GM21786 (cell line): ENCODE data around the gene TMEM45B.
"Not testable (repeated sequence)": the region's sequence is repeated elsewhere in the genome, so short reads cannot be mapped to it uniquely, and the experiment has no call there.

ENCODE experiments used
- ATAC-seq: cut with Tn5 transposase; IDR thresholded peaks from one replicate; pipeline ENCODE4 v1.9.1; 2021; ENCODE audit not compliant: unreplicated experiment

TMEM45B gene

DNA sequence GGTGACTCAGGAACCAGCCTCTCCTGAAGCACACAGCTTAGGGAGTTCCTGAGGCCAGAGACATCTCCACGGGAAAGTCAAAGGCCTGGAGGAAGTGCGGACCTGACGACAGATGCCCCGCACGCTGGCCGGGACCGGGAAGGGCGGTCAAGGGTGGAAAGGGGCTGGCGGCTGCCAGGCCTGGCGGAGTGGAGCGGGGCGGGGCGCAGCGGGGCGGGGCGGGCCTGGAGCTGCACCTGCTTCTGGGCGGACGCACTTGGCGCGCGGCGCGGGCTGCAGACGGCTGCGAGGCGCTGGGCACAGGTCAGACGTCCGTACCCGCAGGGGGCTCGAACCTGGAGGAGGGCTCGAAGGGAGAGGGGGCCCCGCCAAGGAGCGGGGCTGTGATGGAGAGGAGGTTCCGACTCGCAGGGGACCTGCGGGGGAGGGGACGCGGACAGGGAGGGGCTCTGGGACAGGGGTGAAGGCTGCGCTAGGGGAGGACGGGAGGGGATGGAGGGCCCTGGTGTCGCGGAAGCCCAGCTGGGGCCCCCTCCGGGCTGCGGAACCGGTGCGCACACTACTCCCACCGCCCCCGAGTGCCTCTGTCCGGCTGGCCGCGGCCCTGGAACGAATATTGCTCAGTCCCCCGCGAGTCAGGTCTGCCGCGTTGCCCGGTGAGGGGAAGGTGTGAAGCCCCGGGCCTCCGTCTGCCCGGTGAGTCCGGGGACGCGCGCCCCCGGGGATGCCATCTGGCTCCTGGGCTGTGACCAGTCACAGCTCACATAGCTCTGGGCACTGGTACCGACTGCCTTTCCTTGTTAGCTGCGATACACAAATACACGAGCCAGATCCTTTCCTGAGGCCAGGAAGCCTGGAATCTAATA is at the start of gene TMEM45B:
TMEM45B (plus strand) TSS at position 253 of the 866 bp plus-strand sequence. CDS start 36,635 bp downstream, outside the sequence.
- no peak for ATAC-seq

DNA sequence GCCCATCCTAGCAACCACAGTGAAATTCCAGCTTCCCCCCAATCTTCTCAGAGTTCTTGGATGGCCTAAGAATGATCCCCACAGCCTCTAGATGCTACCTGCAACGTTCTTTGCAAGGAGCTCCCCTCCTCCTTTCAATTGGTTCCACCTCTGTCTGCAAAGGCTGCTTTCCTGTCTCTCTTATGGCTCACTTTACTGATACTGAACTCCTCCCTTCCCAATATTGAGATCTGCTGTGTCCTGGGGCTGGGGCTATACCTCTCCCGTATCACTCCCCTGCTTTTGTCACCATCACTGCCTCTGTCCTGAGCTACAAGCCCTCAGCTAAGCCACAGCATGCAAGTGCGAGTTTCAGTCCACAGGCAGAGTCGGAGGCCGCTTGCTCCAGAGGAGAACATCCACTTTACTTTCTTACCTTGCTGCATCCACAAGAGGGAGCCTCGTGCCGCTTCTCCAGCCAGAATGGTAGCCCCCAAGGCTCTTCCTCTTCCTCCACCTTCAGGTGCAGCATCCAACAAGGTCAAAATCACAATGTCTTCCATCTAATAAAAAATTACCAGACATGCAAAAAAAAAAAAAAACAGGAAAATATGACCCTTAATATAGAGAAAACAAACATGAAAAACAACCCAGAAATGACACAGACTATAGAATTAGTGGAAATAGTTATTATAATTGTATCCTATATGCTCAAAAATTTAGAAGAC is 48.6 kb upstream of the TMEM45B start:
- no peak for ATAC-seq

- ATAC-seq: no peak
Measured at GRCh38 chr11:129767827-129768226, 47.8 kb upstream of the TMEM45B start.

GRCh38 chr11:129768356-129768755 is 47.3 kb upstream of the TMEM45B start:
- ATAC-seq: no peak

- no peak for ATAC-seq
Measured at GRCh38 chr11:129769059-129769458, 46.6 kb upstream of the TMEM45B start.

DNA sequence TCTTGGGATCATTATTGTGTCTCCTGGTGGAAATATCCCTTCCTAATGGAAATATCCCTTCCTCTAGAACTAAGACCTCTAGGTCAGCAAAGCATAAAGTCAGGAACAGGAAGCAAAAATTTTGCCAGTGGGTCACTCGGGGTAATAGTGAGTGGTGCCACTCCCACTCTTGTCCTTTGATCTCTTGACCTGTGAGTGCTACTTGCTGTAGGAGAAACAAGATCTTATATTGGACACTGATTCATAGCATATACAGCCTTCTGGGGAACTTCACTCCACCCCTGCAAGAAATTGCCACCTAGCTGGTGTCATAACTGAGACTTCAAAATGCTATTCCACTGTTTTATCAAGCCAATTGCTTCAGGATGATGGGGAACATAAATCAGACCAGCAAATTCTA is 44.7 kb upstream of the TMEM45B start:
- no peak for ATAC-seq

- ATAC-seq: not testable (repeated sequence)
Measured at GRCh38 chr11:129771456-129771855, 44.2 kb upstream of the TMEM45B start.

DNA sequence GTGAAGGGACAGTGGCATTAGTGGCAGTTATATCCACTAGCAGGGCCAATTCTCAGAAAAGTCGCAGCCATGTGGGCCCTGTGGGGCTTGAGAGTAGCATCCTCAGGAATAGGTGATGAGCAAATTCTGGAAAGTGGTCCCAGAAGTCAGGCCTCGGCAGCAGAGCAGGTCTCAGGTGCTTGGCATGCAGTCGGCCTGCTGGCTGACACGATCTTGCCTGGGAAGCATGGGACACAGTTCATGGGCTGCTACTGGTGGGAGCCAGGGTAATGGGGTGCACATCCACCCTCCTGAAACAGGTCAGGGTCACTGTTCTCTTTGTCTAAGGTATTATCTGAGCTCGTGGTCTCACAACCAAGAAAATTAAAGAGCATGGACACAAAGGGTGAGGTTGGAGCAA is 36.8 kb upstream of the TMEM45B start:
- no peak for ATAC-seq

- ATAC-seq: no peak
Measured at GRCh38 chr11:129779342-129779741, 36.3 kb upstream of the TMEM45B start.

GRCh38 chr11:129785383-129786111 is 30.1 kb upstream of the TMEM45B start:
- ATAC-seq: no peak

DNA sequence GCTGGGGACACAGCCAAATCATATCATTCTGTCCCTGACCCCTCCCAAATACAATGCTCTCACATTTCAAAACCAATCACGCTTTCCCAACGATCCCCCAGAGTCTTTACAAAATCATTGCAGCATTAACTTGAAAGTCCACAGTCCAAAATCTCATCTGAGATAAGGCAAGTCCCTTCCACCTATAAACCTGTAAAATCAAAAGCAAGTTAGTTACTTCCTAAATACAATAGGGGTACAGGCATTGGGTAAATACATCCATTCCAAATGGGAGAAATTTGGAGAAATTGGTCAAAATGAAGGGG is 29.6 kb upstream of the TMEM45B start:
- not testable (repeated sequence) for ATAC-seq

- ATAC-seq: no peak
Measured at GRCh38 chr11:129787532-129788155, 28.0 kb upstream of the TMEM45B start.

DNA sequence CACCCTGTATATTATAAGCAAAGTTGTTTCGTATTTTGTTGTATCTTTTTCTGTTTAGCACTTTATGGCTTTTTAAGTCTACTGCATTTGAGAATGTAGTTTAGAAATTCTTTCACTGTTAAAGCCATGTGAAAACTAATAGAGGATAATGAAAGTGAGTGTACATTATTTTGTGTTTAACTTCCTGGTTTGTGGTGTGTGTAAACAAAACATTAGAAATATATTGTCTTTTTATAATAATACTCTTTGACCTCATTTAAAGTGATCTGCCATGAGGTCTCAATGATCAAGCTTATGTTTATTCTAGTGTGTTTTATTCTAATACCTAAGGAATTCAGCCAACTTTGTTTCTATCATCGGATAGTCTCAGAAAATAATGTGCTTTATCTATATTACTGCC is 27.4 kb upstream of the TMEM45B start:
- ATAC-seq: no peak

- no peak for ATAC-seq
Measured at GRCh38 chr11:129790106-129790505, 25.5 kb upstream of the TMEM45B start.

- ATAC-seq: no peak
Measured at GRCh38 chr11:129791515-129791914, 24.1 kb upstream of the TMEM45B start.

DNA sequence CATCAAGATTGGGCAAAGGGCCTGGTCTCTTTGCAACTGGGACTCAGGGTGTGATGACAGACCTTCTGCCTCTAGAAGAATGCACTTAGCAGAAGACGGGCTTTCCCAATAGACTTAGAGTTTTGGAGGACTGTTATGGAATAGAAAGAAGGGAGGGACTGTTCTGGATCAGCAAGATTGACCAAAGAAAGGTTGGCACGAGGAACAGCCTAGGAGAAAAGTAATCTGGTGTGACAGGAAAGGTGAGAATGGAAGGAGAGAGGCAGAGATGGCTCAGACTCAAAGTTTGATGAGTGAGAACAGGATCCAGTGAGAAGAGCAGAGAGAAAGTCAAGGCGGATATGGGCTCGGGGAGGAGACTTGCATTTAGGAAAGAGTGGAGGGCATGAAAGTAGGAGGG is 23.0 kb upstream of the TMEM45B start:
- ATAC-seq: no peak

DNA sequence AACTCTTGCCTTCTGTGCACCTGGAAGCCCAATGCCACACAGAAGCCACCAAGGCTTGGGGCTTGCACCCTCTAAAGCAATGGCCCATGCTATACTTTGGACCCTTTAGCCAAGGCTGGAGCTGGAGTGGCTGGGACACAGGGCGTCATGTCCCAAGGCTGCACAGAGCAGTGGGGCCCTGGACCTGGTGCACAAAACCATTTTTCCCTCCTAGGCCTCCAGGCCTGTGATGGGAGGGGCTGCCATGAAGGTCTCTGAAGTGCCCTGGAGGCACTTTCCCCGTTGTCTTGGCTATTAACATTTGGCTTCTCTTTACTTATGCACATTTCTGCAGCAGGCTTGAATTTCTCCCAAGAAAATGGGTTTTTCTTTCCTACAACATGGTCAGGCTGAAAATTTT is 20.6 kb upstream of the TMEM45B start:
- no peak for ATAC-seq

DNA sequence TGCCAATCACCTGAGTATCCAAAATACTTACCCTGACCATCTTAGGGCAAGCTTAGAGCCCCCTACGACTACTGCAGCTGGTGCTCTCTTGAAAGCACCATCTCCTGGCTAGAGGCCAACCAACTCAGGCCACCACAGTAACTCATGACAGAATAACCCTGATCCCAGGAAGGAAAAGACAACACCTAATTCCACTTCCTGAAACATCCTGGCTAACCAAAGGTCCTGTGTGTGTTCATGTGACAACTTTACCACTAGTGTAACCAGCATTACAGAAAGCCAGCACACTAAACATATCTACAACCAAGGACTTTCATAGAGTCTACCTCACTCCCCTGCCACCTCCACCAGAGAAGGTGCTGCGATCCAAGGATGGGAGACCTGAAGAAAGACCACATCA is 17.4 kb upstream of the TMEM45B start:
- no peak for ATAC-seq

DNA sequence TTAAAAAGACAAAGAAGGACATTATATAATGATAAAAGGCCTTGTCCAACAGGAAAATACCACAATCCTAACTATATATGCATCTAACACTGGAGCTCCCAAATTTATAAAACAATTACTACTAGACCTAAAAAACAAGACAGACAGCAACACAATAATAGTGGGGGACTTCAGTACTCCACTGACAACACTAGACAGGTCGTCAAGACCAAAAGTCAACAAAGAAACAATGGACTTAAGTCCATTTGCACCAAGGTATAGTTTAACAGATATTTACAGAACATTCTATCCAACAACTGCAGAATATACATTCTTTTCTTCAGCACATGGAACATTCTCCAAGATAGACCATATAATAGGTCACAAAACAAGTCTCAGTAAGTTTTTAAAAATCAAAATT is 15.5 kb upstream of the TMEM45B start:
- ATAC-seq: not testable (repeated sequence)

- ATAC-seq: no peak
Measured at GRCh38 chr11:129800655-129801054, 15.0 kb upstream of the TMEM45B start.

DNA sequence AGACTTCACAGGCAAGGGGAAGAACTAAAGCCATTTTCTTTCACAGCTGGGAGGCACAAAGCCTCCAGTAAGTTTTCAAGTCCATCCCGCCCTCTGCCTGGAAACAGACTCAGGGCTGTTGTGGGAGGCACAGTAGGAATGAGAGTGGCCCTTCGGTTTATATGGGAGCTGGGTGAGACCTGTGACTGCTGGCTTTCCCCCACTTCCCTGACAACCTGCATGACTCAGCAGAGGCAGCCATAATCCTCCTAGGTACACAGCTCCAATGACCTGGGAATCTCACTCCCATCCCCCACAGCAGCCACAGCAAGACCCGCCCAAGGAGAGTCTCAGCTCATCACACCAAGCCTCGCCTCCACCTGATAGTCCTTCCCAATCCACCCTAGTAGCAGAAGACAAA is 12.1 kb upstream of the TMEM45B start:
- no peak for ATAC-seq
